Activated effector memory CD4-positive, alpha-beta T cell treated with anti-CD3 and anti-CD28 coated beads, Interleukin-2, amount 50 U/mL, for 16 hours (primary cell): ENCODE measurements around the gene ABCA6.
"Not testable (repeated sequence)": the region's sequence is repeated elsewhere in the genome, so short reads cannot be mapped to it uniquely, and the experiment has no call there.

ENCODE experiments used
- DNase-seq: peaks from one replicate; pipeline ENCODE4 v3.0.0-alpha.2; 2020

Gene ABCA6

DNA sequence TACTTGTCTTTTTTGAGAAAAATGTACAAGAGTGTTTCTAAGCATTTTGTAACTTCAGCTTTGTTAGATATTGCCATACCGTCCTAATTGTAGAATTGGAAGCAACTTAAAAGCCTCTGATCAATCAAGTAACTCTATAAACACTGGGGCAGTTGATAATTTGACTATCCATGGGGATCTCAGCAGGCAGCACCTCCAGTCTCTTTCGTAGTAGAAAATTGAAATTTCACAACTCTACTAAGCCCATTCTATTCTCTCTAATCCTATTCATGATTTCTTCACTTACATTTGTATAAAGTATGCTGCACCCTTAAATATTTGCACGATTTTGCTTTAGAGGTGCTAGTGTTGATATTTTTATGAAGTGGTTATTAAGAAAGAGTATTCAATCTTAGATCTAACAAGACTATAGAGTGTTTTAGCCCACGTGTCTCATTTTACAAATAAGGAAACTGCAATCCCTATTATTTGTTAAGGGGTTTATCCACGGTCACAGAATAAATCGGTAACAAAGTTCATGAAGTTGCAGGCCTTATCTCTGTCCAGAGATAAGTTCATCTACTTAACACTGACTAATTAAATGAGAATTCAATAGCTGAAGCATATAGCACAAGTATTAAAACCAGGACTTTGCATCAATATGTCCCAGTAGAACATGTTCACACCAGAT lies 10.9 kb downstream of the ABCA6 start:
- no peak for DNase-seq

DNA sequence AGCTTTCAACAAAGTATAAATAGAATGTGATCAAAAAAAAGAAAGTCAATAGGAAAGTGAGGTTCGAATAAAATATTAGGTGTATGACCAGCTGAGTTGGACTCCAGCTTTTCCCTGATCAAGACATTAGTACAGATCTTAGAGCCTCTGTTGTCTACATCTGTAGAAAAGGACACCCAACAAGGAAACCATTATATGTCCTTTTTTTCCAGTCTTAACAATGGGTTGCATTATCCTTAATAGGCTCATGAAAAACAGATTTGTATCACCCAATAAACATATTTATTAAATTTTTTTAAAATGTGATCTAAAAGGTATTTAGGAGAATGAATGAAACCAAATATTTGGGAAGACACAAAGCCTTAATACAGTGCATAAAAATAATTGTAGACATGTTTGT lies 18.1 kb downstream of the ABCA6 start:
- DNase-seq = no peak

DNA sequence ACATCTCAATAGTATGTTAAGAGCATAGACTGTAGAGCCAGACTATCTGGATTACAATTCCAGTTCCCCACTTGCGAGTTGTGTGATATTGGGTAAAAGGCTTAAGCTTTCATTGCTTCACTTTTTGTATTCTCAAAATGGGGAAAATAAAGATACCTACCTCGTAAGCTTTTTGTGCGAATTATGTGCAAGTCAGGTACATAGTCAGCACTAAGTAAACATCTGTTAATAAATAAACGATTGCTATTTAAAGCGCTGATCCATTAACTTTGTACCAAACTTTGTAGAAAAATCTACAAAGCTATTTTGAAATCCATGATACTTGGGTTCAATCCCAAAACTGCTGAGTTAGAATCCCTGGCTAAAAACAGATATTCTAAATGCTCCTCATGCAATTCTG lies 19.6 kb downstream of the ABCA6 start:
- no peak for DNase-seq

DNA sequence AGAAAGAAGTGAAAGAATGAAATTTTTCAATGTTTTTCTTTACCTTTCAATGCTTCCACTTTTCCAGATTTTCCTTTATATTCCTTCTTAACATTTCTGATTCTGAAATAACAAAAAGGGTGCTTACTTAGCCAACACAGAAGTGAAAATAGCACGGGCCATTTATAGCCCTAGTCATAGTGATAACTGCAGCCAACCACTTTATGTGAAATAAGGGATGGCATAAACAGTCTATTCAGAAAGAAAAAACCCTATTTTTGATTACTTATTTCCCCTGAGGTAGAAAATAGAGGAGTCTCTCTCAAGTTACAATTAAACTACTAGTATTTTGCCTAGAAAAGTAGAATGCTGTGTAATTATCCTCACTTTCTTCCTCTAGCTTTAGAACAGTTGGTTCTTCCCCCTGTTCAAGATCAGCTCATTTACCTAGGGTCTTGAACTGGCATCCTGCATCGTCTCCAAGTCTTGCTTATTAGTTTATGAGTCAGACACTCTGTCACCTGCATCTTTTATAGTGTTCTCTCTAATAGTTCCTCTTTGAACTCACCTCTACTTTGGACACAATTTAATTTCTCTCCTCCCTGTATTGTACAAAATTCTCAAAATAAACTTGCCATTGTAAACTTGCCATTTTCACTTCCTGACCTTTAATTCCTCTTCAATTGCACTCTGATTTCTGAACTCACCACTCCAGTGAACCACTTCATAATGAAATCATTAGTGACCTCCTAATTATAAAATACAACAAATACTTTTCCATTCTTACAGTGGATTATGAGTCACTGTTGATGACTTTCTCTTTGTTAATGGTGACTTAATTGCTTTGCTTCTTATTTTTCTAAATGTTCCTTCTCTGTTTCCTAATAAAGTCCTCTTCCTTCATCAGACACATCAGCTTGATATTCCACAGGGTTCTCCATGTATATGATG lies 23.6 kb downstream of the ABCA6 start:
- no peak for DNase-seq

DNA sequence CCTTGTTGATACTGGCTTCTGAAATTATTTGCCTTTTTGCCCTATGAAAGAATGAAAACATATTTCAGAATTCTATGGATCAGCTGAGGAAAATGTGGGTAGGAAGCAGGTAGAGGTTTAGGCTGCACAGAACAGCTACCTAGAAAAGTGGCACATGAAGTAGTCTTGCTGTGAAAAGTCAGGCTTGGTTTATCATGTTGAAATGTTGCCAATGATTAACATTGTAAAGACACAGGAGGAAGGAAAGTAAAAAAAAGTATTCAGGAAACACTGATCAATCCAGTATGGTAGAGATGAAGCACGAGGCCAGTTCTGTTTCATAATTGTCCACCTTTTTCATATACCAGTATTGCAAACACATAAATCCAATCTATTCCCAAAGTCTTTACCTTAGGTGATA lies 29.9 kb downstream of the ABCA6 start:
- DNase-seq = no peak

DNA sequence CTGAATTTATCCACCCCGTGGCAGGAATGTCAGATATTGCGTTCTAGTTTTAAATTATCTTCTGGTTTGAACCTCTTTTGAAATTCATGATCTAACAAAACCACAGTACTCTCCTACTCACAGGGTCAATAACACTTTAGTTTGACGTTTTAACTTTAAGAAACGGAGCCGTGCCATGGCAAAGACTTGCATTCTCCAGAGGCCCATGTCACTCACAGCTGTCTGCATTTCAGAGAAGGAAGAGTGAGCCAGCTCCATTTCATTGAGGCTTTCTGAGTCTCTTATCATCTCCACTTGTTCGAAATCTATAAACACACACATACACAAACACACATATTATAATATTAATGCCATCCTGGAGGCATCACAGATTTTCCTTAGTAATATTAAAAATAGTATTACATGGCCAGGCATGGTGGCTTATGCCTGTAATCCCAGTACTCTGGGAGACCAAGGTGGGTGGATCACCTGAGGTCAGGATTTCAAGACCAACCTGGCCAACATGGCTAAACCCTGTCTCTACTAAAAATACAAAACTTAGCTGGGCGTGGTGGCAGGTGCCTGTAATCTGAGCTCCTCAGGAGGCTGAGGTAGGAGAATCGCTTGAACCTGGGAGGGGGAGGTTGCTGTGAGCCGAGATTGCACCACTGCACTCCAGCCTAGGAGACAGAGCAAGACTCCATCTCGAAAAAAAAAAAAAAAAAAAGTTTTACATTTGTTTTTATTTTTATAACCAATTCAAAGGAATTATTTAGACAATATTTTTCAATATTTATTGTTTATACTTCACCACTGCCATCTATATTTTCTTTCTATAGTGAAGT lies 35.6 kb downstream of the ABCA6 start:
- DNase-seq = no peak

DNA sequence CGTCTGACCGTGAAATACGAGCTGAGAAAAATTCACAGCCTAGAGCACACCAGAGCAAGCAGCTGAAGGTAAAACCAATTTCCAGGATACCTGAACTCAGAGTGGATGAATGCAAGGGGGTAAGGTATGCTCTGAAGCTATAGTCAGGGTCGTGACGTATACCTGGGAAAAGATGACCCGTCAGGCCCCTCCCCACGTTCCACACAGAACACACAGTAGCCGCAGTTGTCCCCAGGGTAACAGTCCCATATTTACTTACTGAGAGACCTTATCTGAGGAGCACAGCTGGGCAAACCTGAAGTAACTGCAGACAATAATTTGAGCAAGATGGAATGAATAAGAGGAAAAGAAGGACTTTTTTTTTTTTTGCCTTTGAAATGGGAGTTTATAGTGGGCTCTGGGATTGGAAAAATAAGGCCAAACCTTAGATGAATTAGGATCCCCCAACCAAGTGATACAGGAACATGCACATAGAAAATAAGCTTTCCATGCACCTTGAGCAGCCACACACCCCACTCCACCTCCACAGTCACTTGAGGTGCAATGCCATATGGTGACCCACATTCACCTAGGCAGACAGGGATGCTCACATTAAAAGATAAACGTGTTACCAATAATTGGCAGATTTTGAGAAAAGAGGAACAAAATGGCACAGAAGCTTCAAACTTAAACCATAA lies 38.0 kb downstream of the ABCA6 start:
- DNase-seq = no peak

DNA sequence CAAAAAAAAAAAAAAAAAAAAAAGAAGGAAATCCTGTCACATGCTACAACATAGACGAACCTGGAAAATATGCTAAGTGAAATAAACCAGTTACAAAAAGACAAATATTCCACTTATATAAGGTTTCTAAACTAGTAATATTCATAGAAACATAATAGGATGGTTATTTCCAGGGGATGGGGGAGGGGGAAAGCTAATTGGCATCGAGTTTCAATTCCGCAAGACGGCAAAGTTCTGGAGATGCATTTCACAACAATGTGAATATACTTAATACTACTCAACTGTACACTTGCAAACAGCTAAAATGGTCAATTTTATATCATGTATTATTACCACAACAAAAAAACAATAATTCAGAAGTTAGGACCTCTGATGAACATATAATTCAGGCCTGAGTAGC lies 43.1 kb downstream of the ABCA6 start:
- DNase-seq = no peak

DNA sequence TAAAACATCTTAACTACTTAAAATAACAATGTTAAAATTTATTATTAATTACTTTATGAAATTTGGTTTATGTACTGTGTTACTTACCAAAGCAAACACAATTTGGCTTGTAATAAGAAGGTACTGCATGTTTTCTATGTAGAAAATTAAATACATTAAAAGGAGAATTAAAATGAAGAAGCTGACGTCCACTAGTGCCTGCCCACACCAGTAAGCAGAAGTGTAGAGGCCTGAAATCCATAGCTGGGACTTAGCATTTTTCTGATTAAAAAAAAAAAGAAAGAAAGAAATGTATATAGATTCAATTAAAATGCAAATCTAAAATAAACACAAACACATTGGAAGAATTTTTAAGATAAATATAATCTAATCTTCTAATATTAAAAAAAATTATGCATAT lies 45.2 kb downstream of the ABCA6 start:
- DNase-seq = no peak

DNA sequence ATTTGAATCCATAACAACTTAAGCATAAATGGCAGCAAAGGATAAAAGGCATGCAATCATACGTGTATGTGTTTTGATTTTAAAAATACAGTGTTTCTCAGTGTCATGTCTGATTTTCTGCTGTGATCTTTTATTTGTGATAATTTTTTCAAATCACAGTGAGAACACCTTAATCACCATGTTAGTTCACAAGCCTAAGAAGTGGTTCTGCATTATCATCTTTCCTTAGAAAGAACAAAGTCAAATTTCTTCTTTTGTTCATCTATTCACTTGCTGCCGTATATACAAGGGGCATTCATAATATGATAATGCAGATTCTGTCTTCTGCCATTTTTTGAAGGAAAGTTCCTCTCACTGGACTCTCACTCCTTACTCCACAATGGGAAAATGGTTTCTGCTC lies 47.7 kb downstream of the ABCA6 start:
- no peak for DNase-seq

DNA sequence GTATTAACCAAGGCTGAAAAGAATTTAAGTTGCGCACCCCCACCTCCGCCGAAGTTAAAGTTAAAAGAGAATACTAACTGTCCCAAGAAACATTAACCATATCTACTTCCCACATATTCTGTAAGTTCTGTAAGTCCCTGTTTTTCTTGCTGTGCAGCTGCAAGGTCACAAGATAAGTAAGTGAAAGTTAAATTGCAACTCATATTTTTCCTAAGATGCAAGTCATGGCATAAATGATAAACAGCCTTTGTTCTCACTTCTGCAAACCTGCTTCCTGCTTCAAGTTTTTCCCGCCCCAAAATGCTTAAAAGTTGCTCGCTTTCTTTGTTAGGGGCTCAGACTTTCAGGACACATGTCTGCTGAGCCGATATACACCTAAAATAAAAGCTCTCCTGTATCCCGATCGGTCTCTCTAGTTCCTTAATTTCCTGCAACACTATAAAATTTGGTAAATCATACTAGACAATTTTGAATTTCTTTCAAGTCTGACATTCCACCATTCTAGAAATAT lies 48.4 kb downstream of the ABCA6 start:
- no peak for DNase-seq

DNA sequence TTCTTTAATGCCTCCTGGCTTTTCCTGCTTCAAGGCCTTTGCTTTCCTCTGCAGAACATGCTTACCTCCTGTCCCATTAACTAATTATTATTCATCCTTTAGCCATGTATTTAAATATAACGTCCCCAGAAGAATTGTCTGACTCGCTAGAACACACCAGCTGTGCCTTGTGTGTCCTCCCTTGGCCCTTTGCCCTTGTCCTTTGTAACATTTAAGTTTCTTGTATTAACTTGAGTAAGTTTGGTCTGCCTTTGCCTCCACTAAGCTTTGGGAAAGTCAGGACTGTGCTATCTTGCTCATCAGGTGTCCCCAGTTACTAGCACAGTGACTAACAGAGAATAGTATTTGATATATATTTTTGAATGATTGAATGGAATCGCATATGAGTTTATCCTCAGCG lies 51.3 kb downstream of the ABCA6 start:
- no peak for DNase-seq

DNA sequence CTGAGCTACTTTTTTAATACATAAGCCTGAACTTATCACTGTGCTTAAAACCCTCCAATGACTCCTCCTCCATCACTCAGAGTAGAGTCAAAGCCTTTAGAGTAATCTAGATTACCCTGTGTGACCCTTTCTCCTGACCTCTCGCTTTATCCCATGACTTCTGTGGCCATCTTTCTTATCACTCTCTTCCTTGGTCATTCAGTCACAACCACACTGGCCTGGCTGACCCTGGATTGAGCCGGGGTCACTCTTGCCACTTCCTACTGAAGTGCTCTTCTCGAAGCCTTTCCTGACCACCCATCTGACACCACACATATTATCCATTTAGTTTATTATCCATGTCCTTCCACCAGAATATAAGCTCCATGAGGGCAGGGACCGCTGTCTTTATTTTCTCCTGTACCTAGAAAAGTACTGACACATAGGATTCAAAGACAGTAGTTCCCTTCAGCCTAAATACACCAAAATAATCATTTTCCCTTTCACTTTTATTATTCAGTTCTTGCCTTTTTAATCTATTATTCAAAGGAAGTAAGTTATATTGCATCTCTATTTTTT lies 53.0 kb downstream of the ABCA6 start:
- DNase-seq = no peak

DNA sequence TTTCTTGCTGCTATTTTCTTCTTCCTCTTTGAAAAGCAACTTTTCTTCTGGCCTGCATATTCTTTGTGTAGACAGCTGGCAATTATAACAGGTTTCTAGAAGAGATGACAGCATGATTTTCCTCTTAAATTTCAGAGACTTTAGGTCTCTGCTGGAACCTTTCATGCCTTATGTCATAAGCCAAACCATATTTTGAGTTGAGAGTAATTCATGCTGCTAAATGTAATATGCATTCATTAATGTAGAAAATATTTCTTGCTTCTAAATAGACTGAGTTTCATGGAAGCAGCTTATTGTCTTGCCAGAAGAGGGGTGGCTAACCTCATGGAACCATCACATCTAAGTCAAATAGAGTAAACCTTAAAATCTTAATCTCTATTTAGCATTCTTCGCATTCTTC lies 55.1 kb downstream of the ABCA6 start:
- no peak for DNase-seq

DNA sequence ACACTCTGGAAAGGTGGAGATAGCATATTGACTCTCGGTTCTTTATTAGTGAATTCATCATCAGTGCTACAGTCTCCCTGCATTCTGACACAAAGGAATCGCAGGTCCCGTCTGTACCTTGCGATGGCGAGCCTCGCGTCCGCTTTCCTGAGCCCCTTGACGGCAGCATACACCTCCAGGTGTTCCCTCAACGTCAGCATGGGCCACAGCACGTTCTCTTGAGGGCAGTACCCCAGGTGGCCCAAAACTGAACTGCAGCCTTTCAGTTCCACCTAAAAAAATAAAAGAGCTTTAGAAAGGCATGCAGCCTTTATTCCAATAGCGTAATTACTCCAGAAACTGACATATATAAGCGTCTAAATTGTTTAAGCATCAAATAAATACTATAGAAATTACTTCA lies 56.8 kb downstream of the ABCA6 start:
- no peak for DNase-seq

DNA sequence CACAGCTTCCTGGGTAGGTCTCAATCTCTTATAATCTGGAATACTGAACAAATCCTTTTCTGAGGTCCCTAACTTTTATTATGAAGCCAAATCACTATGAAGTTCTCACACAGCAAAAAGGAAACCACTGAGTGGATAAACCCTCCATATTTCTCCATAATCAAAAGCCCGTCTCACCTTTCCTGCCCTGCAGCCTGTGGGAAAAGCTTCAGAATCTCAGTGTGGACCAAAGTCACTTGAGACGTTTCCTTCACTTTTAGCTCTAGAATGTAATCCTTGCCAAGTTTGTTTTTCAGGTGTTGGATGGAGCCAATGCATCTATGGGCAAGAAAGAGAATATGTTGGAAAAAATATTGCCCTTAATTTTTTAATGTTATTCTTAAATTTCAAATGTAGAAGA lies 59.0 kb downstream of the ABCA6 start:
- DNase-seq = no peak

DNA sequence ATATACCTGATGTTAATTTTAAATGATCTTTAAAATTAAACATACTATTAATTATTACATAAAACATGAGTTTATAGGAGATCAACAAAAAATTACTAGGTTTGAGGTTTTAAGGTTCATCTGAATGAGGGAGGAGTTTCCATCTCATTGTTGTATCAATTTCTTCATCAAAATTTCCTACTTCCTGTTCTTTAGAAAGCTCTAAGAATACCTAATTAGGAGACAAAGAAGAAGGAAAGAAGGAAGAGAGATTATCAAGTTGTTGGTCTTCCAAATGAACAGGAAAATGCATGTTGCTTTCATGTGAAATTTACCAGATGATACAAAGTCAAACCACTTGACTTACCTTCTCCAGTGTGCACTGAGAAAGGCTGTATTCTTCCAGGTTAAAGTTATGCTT lies 62.8 kb downstream of the ABCA6 start:
- DNase-seq = no peak

DNA sequence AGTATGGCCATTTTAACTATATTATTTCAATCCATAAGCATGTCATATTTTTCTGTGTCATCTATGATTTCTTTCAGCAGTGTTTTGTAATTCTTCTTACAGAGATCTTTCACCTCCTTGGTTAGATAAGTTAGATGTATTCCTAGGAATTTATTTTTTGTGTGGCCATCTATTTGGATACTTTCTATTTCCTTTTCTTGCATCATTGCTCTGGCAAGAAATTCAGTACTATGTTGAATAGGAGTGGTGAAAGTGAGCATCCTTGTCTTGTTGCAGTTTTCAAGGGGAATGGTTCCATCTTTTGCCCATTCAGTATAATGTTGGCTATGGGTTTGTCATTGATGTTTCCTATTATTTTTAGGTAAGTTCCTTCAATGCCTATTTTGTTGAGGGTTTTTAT lies 65.9 kb downstream of the ABCA6 start:
- DNase-seq = no peak

DNA sequence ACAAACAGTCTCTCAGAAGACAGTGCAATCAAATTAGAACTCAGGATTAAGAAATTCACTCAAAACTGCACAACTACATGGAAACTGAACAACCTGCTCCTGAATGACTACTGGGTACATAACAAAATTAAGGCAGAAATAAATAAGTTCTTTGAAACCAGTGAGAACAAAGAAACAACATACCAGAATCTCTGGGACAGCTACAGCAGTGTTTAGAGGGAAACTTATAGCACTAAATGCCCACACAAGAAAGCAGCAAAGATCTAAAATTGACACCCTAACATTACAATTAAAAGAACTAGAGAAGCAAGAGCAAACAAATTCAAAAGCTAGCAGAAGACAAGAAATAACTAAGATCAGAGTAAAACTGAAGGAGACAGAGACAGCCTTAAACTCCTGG lies 68.3 kb downstream of the ABCA6 start:
- DNase-seq = not testable (repeated sequence)

DNA sequence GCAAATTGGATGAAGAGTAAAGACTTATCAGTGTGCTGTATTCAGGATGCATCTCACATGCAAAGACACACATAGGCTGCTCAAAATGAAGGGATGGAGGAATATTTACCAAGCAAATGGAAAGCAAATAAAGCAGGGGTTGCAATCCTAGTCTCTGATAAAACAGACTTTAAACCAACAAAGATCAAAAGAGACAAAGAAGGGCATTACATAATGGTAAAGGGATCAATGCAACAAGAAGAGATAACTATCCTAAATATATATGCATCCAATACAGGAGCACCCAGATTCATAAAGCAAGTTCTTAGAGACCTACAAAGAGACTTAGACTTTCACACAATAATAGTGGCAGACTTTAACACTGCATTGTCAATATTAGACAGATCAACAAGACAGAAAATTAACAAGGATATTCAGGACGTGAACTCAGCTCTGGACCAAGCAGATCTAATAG lies 68.9 kb downstream of the ABCA6 start:
- DNase-seq = not testable (repeated sequence)

DNA sequence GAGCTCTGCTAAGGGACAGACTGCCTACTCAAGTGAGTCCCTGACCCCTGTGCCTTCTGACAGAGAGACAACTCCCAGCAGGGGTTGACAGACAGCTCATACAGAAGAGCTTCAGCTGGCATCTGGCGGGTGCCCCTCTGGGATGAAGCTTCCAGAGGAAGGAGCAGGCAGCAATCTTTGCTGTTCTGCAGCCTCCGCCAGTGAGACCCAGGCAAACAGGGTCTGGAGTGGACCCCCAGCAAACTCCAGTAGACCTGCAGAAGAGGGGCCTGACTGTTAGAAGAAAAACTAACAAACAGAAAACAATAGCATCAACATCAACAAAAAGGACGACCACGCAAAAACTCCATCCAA lies 70.5 kb downstream of the ABCA6 start:
- DNase-seq = not testable (repeated sequence)
